ENCODE measurements around the gene ODAPH. TPM values are rescaled to one million over a fixed set of nuclear protein-coding genes. Genes with fewer than 3 reads are reported as not detected.
"Not testable (repeated sequence)": the region's sequence is repeated elsewhere in the genome, so short reads cannot be mapped to it uniquely, and the experiment has no call there.

The ODAPH gene, protein sequence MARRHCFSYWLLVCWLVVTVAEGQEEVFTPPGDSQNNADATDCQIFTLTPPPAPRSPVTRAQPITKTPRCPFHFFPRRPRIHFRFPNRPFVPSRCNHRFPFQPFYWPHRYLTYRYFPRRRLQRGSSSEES
- not detected for total RNA-seq
- long read RNA-seq, result 0 reads

DNA sequence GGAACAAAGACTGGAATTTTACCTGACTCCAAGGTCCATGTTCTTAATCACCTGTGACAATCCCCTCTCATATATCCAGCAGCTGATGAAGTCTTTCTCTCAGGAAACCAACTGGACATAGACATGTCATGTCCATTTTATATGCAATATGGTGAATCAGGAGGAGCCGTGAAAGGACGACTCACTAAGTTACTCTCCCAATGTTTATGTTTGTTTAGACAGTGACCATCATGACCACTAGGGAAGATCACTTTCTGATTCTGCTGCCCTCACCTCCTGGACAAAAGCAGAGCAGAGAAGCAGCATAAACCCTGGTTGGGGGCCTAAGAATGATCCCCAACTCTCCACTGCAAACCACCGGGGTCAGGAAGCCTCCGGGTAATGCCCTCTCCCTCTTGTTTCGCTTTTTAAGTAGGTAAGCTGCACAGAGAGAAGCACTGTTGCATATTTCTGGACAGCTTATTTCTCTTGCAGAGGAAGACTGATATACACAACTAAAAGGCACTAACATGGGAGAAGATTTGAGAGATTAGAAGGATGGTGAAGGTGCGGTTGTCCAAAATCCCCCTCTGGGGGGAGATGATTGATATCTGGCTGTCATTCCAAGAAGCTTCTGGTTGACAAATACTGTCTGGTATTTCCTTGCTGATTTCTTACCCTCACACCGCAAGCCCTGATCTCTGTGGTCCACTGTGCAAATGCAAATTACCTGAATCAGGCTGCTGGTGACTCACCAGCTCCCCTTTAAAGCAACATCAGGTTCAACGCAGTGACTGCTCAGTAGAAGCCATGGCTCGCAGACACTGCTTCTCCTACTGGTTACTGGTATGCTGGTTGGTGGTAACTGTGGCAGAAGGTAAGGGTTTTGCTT is at the start of gene ODAPH:
ODAPH (plus strand) TSS at position 773 of the 871 bp plus-strand sequence; CDS start at position 790, 17 bp downstream.
- DNase-seq, result no peak
- TF ChIP-seq, protein P1, sequence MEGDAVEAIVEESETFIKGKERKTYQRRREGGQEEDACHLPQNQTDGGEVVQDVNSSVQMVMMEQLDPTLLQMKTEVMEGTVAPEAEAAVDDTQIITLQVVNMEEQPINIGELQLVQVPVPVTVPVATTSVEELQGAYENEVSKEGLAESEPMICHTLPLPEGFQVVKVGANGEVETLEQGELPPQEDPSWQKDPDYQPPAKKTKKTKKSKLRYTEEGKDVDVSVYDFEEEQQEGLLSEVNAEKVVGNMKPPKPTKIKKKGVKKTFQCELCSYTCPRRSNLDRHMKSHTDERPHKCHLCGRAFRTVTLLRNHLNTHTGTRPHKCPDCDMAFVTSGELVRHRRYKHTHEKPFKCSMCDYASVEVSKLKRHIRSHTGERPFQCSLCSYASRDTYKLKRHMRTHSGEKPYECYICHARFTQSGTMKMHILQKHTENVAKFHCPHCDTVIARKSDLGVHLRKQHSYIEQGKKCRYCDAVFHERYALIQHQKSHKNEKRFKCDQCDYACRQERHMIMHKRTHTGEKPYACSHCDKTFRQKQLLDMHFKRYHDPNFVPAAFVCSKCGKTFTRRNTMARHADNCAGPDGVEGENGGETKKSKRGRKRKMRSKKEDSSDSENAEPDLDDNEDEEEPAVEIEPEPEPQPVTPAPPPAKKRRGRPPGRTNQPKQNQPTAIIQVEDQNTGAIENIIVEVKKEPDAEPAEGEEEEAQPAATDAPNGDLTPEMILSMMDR (IDR thresholded peaks at IDR 0.05), result no peak
- no peaks in the 10 kb centered on the region for H3K36me3 ChIP-seq
- no peaks in the 10 kb centered on the region for H3K27me3 ChIP-seq (ENCODE audit: low read depth)
- no peak within 1 kb of the TSS for H3K27ac ChIP-seq
- no peaks in the 10 kb centered on the region for H3K9me3 ChIP-seq
- no peak within 1 kb of the TSS for H3K4me3 ChIP-seq
- ATAC-seq, result peak in 1 of 2 donors; percentile 21
- no peaks in the 10 kb centered on the region for H3K4me1 ChIP-seq
- intact Hi-C loops (cut with DNase I), result no loop called here

DNA sequence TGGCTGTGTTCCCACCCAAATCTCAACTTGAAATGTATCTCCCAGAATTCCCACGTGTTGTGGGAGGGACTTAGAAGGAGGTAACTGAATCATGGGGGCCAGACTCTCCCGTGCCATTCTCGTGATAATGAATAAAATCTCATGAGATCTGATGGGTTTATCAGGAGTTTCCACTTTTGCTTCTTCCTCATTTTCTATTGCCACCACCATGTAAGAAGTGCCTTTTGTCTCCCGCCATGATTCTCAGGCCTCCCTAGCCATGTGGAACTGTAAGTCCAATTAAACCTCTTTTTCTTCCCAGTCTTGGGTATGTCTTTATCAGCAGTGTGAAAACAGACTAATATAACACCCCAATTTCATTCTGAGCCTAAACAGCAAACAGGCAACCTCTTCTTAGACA is 46.3 kb upstream of the ODAPH start:
- Histone ChIP-seq H3K36me3 (peaks cover 28% of the 10 kb centered on the region), H3K4me1 (peaks cover 37% of the 10 kb centered on the region)
- DNase-seq; intact Hi-C loops (cut with DNase I); H3K4me3 ChIP-seq; H3K27ac ChIP-seq; ATAC-seq; H3K27me3 ChIP-seq (ENCODE audit: low read depth); H3K9me3 ChIP-seq: not testable (repeated sequence)

DNA sequence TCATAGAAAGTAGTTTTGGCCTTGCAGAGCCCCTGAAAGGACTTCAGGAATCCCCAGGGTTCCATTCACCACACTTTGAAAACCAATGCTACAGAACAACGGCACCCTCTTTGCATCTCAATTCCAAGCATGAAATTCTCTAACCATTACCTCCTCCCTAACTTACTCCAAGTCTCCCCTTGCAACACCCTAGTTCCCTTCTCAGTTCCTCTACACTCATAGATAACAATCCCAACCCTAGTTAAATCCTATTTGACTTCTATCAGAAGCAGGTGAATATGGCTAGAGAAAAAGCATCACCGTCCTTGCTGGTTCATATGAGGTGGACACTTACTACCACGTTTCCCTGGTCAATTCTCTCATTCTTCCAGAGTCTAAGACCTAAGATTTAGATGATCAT is 44.0 kb upstream of the ODAPH start:
- Histone ChIP-seq H3K4me1 (peaks cover 53% of the 10 kb centered on the region), H3K9me3 (no peaks in the 10 kb centered on the region), H3K36me3 (peaks cover 25% of the 10 kb centered on the region), H3K27me3 (ENCODE audit: low read depth) (no peaks in the 10 kb centered on the region), H3K4me3 (peak overlapping the region; percentile 88), H3K27ac (peak overlapping the region; percentile 99)
- TF ChIP-seq, protein P1 (IDR thresholded peaks at IDR 0.05), result no peak
- intact Hi-C loops (cut with DNase I), result no loop called here
- DNase-seq, result no peak
- ATAC-seq, result no peak

DNA sequence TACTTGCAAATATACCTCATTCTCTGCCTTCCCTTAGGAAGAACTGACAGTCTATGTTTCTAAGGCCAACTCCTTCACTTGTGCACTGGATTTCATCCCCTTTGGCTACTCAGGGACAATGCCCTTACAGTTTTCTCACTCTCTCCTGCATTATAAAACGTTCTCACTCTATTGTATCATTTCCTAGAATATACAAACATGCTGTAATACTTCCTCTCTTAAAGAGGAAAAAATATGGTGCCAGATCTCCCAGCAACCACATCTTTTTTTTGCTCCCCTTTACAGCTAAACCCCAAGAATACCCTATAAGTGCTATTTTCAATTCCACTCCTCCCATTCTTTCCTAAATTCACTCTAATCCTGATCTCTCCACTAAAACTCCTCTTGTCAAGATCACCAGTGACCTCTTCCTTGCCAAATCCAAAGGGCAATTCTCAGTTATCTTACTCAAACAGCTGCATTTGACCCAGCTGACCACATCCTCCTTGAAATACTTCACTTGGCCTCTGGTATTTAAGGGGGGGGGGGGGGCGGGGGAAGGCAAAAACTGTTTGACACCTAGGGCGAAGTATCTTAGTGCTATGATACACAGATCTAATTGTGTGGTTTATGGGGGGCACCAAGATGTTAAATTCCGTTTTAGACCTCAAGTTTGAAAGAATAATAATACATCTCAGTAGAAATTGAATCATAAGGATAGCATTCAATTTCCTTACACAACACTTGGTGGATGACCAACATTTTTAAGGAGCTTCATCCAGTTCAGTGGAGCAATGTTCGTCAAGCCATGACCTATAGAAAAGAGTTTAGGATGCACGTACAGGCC is 43.3 kb upstream of the ODAPH start:
- Histone ChIP-seq H3K27me3 (ENCODE audit: low read depth) (no peaks in the 10 kb centered on the region), H3K27ac (peak overlapping the region; percentile 99), H3K4me1 (peaks cover 53% of the 10 kb centered on the region), H3K9me3 (no peaks in the 10 kb centered on the region), H3K36me3 (peaks cover 25% of the 10 kb centered on the region), H3K4me3 (peak overlapping the region; percentile 88)
- DNase-seq, result no peak
- TF ChIP-seq, protein P1 (IDR thresholded peaks at IDR 0.05), result no peak
- intact Hi-C loops (cut with DNase I), result no loop called here
- ATAC-seq, result peak in 1 of 2 donors; percentile 8

DNA sequence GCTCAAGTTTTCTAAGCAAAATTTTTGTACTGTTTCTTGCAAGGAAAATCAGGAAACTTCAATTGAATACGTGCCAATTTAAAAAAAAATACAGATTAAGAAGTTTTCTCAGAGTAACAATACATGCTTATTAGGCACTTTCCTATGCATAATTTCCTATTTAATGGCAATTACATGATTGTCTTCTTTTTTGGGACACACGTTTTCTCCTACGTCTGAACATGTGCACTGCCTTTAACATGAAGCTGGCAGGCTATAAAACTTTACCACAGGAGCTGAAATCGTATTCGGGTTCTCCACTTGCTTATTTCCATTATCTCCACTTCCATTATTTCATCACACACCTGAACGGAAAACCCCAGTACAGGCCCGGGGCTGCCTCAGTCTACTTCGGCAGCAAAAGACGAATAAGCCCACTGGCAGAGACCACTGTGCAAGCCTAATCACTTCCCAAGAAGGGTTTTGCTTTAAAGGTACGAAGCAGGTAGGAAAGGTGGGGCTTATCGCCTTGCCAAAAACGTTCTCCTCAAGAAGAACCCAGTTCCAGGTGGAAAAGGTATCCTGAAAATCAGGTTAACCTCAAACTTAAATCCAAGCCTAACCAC is 42.2 kb upstream of the ODAPH start:
- peak; percentile 3 to 34 for ATAC-seq
- H3K4me1 ChIP-seq, result peaks cover 53% of the 10 kb centered on the region
- DNase-seq, result no peak
- intact Hi-C loops (cut with DNase I), result no loop called here
- H3K4me3 ChIP-seq, result peak overlapping the region; percentile 88
- H3K9me3 ChIP-seq, result no peaks in the 10 kb centered on the region
- peak overlapping the region; percentile 99 for H3K27ac ChIP-seq
- no peaks in the 10 kb centered on the region for H3K27me3 ChIP-seq (ENCODE audit: low read depth)
- H3K36me3 ChIP-seq, result peaks cover 27% of the 10 kb centered on the region
- TF ChIP-seq, protein P1 (IDR thresholded peaks at IDR 0.05), result no peak

Data from lower lobe of right lung (tissue), 2 donors.